WTC11 (cell line): ENCODE measurements around the gene WDR89. TPM values are rescaled to one million over a fixed set of nuclear protein-coding genes. Genes with fewer than 3 reads are reported as not detected.

Source experiments
- ATAC-seq: fragments of 200-7000 bp; cut with Tn5 transposase; 2 replicates; pipeline ENCODE4 v1.10.0; 2021; ENCODE audit warnings: mild to moderate bottlenecking, moderate library complexity
- CTCF ChIA-PET: fragments of 300-600 bp; sonication (Branson Sonifier 250); formaldehyde crosslinking; loops from one replicate; lab custom pipeline; 2021; ENCODE audit warnings: antibody characterized with exemption; lab: Charles Lee
- POLR2A ChIA-PET: fragments of 350-600 bp; sonication (Branson Sonifier 250); formaldehyde crosslinking; loops from one replicate; lab custom pipeline; 2021; ENCODE audit warnings: antibody characterized with exemption; lab: Charles Lee
- DNase-seq: peaks from one replicate; pipeline ENCODE4 v3.0.0; 2021; ENCODE audit warnings: low spot score
- H3K27ac Mint-ChIP-seq: 2 replicates; pipeline ENCODE4 v1.8.0; 2021; ENCODE audit warnings: mixed read lengths
- H3K27me3 Mint-ChIP-seq: 2 replicates; pipeline ENCODE4 v1.8.0; 2021; ENCODE audit warnings: low read depth, mild to moderate bottlenecking, moderate library complexity, mixed read lengths
- H3K36me3 Mint-ChIP-seq: 2 replicates; pipeline ENCODE4 v1.8.0; 2021; ENCODE audit warnings: mixed read lengths
- H3K4me1 Mint-ChIP-seq: 2 replicates; pipeline ENCODE4 v1.8.0; 2022; ENCODE audit warnings: mixed read lengths
- H3K4me3 Mint-ChIP-seq: 2 replicates; pipeline ENCODE4 v1.8.0; 2021; ENCODE audit warnings: mild to moderate bottlenecking, moderate library complexity, mixed read lengths
- H3K9me3 Mint-ChIP-seq: 2 replicates; pipeline ENCODE4 v1.8.0; 2021; ENCODE audit warnings: mixed read lengths
- ARID4B ChIP-seq: sonication (generic); formaldehyde crosslinking; IDR thresholded peaks from 2 replicates; pipeline ENCODE4 v1.8.0; 2023; ENCODE audit warnings: missing genetic modification reagents, mild to moderate bottlenecking, borderline replicate concordance
- CREM ChIP-seq: sonication (generic); formaldehyde crosslinking; IDR thresholded peaks from 2 replicates; pipeline ENCODE4 v1.8.1; 2022; ENCODE audit warnings: mild to moderate bottlenecking, missing genetic modification reagents, moderate library complexity
- E2F1 ChIP-seq: sonication (generic); formaldehyde crosslinking; IDR thresholded peaks from 2 replicates; pipeline ENCODE4 v1.8.0; 2022; ENCODE audit warnings: mild to moderate bottlenecking, missing genetic modification reagents
- ELF4 ChIP-seq: sonication (generic); formaldehyde crosslinking; IDR thresholded peaks from 2 replicates; pipeline ENCODE4 v1.8.1; 2022; ENCODE audit warnings: low read depth, mild to moderate bottlenecking, moderate library complexity, missing genetic modification reagents
- FOXP1 ChIP-seq: sonication (generic); formaldehyde crosslinking; IDR thresholded peaks from 2 replicates; pipeline ENCODE4 v1.8.0; 2022; ENCODE audit warnings: missing genetic modification reagents, mild to moderate bottlenecking, moderate library complexity, borderline replicate concordance
- FOXP4 ChIP-seq: sonication (generic); formaldehyde crosslinking; IDR thresholded peaks from 2 replicates; pipeline ENCODE4 v1.8.0; 2022; ENCODE audit warnings: mild to moderate bottlenecking, missing genetic modification reagents
- IRF2 ChIP-seq: sonication (generic); formaldehyde crosslinking; IDR thresholded peaks from 2 replicates; pipeline ENCODE4 v1.8.0; 2022; ENCODE audit warnings: low read depth, missing genetic modification reagents, borderline replicate concordance
- MAX ChIP-seq: sonication (generic); formaldehyde crosslinking; IDR thresholded peaks from 2 replicates; pipeline ENCODE4 v1.8.0; 2022; ENCODE audit warnings: mild to moderate bottlenecking, missing genetic modification reagents
- MLX ChIP-seq: sonication (generic); formaldehyde crosslinking; IDR thresholded peaks from 2 replicates; pipeline ENCODE4 v1.8.1; 2023; ENCODE audit warnings: mild to moderate bottlenecking, missing genetic modification reagents, moderate library complexity
- NR1H2 ChIP-seq: sonication (generic); formaldehyde crosslinking; IDR thresholded peaks from 2 replicates; pipeline ENCODE4 v1.9.0; 2021; ENCODE audit warnings: mild to moderate bottlenecking, moderate library complexity, missing genetic modification reagents
- USF2 ChIP-seq: sonication (generic); formaldehyde crosslinking; IDR thresholded peaks from 2 replicates; pipeline ENCODE4 v1.8.1; 2023; ENCODE audit warnings: mild to moderate bottlenecking, missing genetic modification reagents, moderate library complexity
- ZMAT4 ChIP-seq: fragments of 250-450 bp; sonication (Bioruptor Pico); IDR thresholded peaks from 2 replicates; pipeline ENCODE4 v1.9.0; 2021; ENCODE audit warnings: mild to moderate bottlenecking
- ZNF281 ChIP-seq: sonication (generic); formaldehyde crosslinking; IDR thresholded peaks from 2 replicates; pipeline ENCODE4 v1.8.0; 2023; ENCODE audit warnings: mild to moderate bottlenecking, missing genetic modification reagents
- ZNF396 ChIP-seq: fragments of 250-450 bp; sonication (Bioruptor Pico); IDR thresholded peaks from 2 replicates; pipeline ENCODE4 v1.8.0; 2021; ENCODE audit warnings: mild to moderate bottlenecking, moderate library complexity, borderline replicate concordance
- ZNF532 ChIP-seq: fragments of 250-450 bp; sonication (Bioruptor Pico); IDR thresholded peaks from 2 replicates; pipeline ENCODE4 v1.9.0; 2021; ENCODE audit warnings: mild to moderate bottlenecking, borderline replicate concordance
- total RNA-seq: library from RNA; stranded (reverse); gene quantifications from 3 replicates; pipeline ENCODE4 v1.2.3, GENCODE V29; 2021

The WDR89 gene
- total RNA-seq, 1 experiment from 2014 or later, result 27.5 TPM

- Mint-ChIP-seq H3K27me3 (no peaks in the 10 kb centered on the region), H3K4me1 (no peaks in the 10 kb centered on the region), H3K36me3 (no peaks in the 10 kb centered on the region), H3K9me3 (no peaks in the 10 kb centered on the region), H3K27ac (no peak overlapping the region), H3K4me3 (no peak overlapping the region)
- ChIA-PET CTCF (no interaction called here), POLR2A (no interaction called here)
- no peak for TF ChIP-seq ARID4B (CRISPR knock-in tag)
- DNase-seq, result no peak
- ATAC-seq, result no peak
These were observed 30.9 kb upstream of the WDR89 start for GRCh38 chr14:63672417-63673180.

- H3K4me3 Mint-ChIP-seq, result no peak overlapping the region
- no peaks in the 10 kb centered on the region for H3K9me3 Mint-ChIP-seq
- no peaks in the 10 kb centered on the region for H3K36me3 Mint-ChIP-seq
- no peak for ATAC-seq
- H3K4me1 Mint-ChIP-seq, result no peaks in the 10 kb centered on the region
- no peak overlapping the region for H3K27ac Mint-ChIP-seq
- H3K27me3 Mint-ChIP-seq, result no peaks in the 10 kb centered on the region
- DNase-seq, result no peak
- ChIA-PET CTCF (no interaction called here), POLR2A (no interaction called here)
- TF ChIP-seq ZNF532 (CRISPR knock-in tag) (no peak), ZNF281 (CRISPR knock-in tag) (no peak), IRF2 (no peak), NR1H2 (CRISPR knock-in tag) (no peak), MLX (no peak), USF2 (CRISPR knock-in tag) (no peak), FOXP1 (CRISPR knock-in tag) (no peak), ELF4 (CRISPR knock-in tag) (no peak), FOXP4 (no peak), ZMAT4 (no peak), CREM (CRISPR knock-in tag) (no peak), E2F1 (CRISPR knock-in tag) (no peak), MAX (no peak), ZNF396 (no peak)
These were observed 30.3 kb upstream of the WDR89 start for GRCh38 chr14:63671987-63672386.
